ENCODE results near the gene CLMN.

- TF ChIP-seq, protein P1, sequence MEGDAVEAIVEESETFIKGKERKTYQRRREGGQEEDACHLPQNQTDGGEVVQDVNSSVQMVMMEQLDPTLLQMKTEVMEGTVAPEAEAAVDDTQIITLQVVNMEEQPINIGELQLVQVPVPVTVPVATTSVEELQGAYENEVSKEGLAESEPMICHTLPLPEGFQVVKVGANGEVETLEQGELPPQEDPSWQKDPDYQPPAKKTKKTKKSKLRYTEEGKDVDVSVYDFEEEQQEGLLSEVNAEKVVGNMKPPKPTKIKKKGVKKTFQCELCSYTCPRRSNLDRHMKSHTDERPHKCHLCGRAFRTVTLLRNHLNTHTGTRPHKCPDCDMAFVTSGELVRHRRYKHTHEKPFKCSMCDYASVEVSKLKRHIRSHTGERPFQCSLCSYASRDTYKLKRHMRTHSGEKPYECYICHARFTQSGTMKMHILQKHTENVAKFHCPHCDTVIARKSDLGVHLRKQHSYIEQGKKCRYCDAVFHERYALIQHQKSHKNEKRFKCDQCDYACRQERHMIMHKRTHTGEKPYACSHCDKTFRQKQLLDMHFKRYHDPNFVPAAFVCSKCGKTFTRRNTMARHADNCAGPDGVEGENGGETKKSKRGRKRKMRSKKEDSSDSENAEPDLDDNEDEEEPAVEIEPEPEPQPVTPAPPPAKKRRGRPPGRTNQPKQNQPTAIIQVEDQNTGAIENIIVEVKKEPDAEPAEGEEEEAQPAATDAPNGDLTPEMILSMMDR (IDR thresholded peaks at IDR 0.05): no peak
- TF ChIP-seq POLR2AphosphoS5 (IDR thresholded peaks at IDR 0.05) (no peak), POLR2A (IDR thresholded peaks at IDR 0.05) (no peak)
Observed at GRCh38 chr14:95359994-95360826, 40.5 kb upstream of the CLMN start.

Measured in prostate gland (tissue), 2 donors.